ENCODE results near the gene ADAMTS2.

- TF ChIP-seq POLR2A (IDR thresholded peaks at IDR 0.05) = no peak
- no peak for TF ChIP-seq CTCF (IDR thresholded peaks at IDR 0.05 in 8 of 11, conservative IDR thresholded peaks at IDR 0.05 in 3 of 11)
These were observed 159.9 kb downstream of the ADAMTS2 start for GRCh38 chr5:179185256-179185940.
